ENCODE results near the gene DDX39B.
"Not testable (repeated sequence)": the region's sequence is repeated elsewhere in the genome, so short reads cannot be mapped to it uniquely, and the experiment has no call there.

GRCh38 chr6:31486065-31486837 is 55.6 kb downstream of the DDX39B start:
- not testable (repeated sequence) for TF ChIP-seq EZH2 (IDR thresholded peaks at IDR 0.05; ENCODE audit: borderline replicate concordance, low read length); CTCF (IDR thresholded peaks at IDR 0.05; ENCODE audit: low read length)
